NB4 (cell line): Measurements from ENCODE around the gene UNC13D.

Source experiments
- DNase-seq: peaks from one replicate; pipeline ENCODE4 v3.0.0; 2010; ENCODE audit warnings: low read depth
- H3K4me3 ChIP-seq: one replicate; pipeline ENCODE4 v1.5.1; 2011; ENCODE audit warnings: mild to moderate bottlenecking, low read depth, low read length, moderate library complexity
- MYC ChIP-seq: IDR thresholded peaks from 2 replicates; pipeline ENCODE4 v1.6.1; 2011; ENCODE audit warnings: low read depth, low read length
- POLR2A ChIP-seq: IDR thresholded peaks from 2 replicates; pipeline ENCODE4 v1.6.1; 2011; ENCODE audit warnings: mild to moderate bottlenecking; ENCODE audit not compliant: insufficient read length; ENCODE audit errors: extremely low read depth
- TF ChIP-seq, protein P1 (sequence below): IDR thresholded peaks from one replicate; pipeline ENCODE4 v1.5.1; 2012; ENCODE audit warnings: low read depth, low read length
- TF ChIP-seq, protein P2 (sequence below): IDR thresholded peaks from 2 replicates; pipeline ENCODE4 v1.6.1; 2011; ENCODE audit warnings: low read depth, low read length

Gene UNC13D

DNA sequence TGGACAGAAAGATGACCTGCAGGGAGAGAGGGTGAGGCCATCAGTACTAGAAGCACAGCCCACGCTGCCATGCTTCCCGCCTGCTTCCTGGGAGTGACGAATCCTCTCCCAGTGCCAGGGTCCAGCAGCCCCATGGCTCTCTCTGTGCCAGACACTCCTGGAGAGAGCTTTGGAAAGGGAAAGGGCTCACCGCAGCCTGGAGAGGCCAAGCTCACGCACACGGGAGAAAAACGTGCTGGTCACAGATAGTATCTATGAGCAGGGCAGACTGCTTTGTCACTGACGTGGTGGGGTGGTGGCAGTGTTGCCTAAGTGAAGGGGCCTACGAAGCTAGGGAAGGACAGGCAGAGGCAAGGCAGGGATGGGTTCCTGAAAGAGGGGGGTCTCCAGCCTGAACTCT, 5.5 kb upstream of the UNC13D start:
- TF ChIP-seq MYC (no peak), POLR2A (no peak)
- TF ChIP-seq, protein P1, sequence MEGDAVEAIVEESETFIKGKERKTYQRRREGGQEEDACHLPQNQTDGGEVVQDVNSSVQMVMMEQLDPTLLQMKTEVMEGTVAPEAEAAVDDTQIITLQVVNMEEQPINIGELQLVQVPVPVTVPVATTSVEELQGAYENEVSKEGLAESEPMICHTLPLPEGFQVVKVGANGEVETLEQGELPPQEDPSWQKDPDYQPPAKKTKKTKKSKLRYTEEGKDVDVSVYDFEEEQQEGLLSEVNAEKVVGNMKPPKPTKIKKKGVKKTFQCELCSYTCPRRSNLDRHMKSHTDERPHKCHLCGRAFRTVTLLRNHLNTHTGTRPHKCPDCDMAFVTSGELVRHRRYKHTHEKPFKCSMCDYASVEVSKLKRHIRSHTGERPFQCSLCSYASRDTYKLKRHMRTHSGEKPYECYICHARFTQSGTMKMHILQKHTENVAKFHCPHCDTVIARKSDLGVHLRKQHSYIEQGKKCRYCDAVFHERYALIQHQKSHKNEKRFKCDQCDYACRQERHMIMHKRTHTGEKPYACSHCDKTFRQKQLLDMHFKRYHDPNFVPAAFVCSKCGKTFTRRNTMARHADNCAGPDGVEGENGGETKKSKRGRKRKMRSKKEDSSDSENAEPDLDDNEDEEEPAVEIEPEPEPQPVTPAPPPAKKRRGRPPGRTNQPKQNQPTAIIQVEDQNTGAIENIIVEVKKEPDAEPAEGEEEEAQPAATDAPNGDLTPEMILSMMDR, result no peak
- TF ChIP-seq, protein P2, sequence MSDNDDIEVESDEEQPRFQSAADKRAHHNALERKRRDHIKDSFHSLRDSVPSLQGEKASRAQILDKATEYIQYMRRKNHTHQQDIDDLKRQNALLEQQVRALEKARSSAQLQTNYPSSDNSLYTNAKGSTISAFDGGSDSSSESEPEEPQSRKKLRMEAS, result no peak
- no peak for DNase-seq
- no peak overlapping the region for H3K4me3 ChIP-seq

DNA sequence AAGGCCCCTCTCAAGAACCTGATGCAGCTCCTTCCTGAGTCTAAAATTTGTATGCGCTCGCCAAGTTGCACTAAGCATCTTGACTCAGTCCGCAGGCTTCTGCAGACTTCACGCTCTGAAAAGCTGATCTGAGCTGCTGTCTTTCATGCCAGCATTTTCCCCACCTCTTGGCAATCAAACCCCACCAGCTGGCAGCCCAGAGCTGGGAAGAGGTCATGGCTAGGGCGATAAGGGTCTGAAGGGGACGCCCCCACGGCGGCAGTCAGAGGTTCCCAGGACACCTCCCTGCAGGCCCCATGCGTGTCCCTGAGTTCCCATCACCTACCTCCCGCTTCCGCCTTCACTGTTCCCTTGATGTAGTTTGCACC, 5.1 kb upstream of the UNC13D start:
- TF ChIP-seq, protein P1, result no peak
- TF ChIP-seq, protein P2, result no peak
- TF ChIP-seq POLR2A, result no peak
- H3K4me3 ChIP-seq, result no peak overlapping the region
- no peak for DNase-seq

DNA sequence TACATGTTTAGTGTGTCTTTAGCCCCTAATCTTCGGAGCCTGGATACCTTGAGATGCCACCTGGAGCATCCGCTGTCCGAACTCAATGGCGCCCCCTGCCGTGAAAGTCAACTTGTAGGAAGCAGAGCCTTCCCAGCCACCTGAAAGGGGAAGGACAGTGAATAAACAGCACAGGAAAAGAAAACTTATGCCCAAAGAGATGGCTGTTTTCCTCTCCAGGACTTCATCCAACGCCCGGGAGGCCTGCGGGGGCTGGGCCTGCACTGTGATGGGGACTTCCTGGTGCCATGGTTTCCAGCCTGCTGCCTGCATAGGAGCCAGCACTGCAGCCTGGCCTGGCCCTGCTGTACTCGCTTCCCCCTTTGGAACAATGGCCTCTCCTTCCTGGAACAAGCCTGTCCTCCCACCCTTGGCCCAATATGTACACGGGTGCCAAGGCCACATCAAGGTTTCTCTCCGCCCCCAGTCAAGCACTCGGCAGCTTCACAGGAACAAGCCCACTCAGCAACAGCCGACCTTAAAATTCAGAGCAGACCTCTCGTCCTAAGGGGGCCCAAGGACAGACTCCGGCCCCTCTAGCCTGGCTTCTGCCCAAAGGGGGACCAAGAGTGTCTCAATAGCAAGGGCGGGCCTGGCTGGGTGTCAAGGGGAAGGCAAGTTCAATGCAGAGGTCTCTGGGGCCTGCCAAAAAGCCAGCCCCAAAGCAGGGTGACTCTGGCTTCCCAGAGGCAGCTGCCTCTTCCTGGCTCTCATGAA, 4.5 kb upstream of the UNC13D start:
- H3K4me3 ChIP-seq, result no peak overlapping the region
- TF ChIP-seq, protein P1, result peak; percentile 75
- TF ChIP-seq, protein P2, result no peak
- peak; percentile 66 for DNase-seq

DNA sequence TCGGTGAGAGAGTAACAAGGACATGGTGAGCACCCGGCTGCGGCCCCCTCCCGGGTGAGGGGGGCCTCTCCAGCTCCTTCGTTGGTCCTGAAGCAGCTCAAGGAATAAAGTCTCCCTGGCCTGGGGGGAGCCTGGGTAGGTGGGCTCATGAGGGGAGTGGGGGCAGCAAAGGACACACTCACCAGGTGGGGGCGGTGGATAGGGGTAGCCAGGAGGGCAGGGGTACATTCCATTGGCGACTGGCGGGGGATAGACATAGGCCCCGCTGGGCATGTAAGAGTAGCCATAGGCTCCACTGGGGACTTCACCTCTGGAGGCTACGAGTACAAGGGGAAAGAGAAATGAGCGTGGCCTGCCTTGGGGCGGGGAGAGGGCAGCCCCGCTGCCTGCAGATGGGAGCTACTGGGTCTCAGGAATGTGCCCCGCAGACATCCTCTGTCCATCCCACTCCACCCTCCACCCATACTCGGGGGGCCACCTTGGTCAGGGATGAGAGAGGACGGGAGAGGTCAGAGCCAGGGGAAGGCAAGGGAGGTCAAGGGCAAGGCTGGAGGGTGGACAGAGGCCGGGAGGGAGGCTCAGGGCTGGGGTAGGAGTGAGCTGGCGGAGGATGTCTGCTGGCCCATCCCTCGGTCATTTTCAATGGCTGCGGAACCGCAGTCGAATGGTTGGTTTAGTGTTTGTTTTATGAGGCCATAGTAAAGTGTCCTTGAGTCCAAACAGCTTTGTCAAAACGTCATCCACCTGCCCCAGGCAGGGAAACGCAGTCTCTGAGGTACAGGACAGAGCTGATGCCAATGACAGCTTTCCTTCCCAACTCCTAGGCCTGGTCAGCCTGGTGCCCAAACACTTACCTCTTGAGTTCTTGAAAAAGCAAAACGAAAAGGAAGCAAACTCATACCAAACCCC, 3.7 kb upstream of the UNC13D start:
- no peak overlapping the region for H3K4me3 ChIP-seq
- TF ChIP-seq MYC (no peak), POLR2A (no peak)
- TF ChIP-seq, protein P1, result no peak
- TF ChIP-seq, protein P2, result no peak
- DNase-seq, result no peak

DNA sequence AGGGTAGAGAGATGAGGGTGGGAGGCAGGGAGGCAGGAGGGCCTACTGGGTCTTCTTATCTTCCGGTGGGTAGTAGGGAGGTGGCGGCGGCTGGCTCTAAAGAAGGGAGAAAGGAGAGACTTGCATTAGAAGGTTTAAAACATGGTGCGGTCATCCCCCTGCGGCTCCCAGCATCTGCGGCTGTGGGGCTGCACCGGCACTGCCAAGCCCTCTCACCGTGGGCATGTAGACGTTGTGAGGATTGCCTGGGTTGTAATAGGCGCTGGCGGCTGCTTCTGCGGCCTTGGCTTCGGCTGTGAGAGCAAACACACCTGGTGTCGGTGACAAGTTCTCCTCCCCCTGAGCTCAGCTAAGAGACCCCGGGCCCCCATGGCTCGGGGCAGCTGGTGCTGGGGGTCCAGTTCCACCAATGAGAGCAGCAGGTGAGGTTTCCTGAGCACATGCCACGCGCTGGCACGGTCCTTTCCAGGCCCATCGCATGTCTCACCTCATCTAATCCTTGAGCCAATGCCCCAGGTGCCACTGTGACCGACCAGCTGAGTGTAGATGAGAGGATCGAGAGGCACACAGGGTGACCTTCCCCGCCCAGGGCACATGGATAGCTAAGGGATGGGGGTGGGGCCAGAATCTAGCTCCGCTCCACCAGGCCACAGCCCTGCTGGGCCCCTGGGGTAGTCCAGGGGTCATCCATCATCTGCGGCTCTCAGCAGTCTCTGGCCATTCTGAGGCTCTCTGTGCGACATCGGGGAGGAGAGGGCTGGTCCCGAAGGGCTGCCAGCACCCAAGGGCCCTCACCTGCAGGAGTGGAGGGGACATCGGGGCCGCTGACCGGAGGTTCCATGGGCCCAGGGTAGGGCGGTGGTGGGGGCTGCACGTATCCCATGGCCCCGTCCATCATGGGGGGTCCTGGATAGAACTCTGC, 2.7 kb upstream of the UNC13D start:
- TF ChIP-seq, protein P1, result no peak
- TF ChIP-seq MYC, result no peak
- H3K4me3 ChIP-seq, result no peak overlapping the region
- DNase-seq, result no peak
